ENCODE data around the gene SSX5.
"Not testable (repeated sequence)": the region's sequence is repeated elsewhere in the genome, so short reads cannot be mapped to it uniquely, and the experiment has no call there.

The SSX5 gene

GRCh38 chrX:48196745-48197201, at the start of gene SSX5:
Gene SSX5 (minus strand): TSS chrX:48196795. CDS start chrX:48195358, 1,437 bp downstream.
- no peak for DNase-seq

- not testable (repeated sequence) for DNase-seq
These were observed 27.6 kb upstream of the SSX5 start for GRCh38 chrX:48224196-48224595.

DNA sequence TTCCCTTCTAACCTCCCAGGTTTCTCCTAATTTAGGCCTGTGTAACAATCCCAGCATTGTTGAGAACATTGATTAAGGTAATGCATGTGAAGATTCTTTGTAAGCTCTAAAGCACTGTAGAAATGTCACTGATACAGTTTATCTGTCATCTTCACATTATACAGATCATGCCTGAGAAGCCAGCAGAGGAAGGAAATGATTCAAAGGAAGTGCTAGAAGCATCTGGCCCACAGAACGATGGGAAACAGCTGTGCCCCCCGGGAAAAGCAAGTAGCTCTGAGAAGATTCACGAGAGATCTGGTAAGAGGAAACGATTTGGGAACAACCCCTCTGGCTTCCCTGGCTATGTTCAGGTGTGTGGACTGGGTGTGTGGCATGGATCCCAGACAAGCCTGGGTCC, 17.7 kb upstream of the SSX5 start:
- DNase-seq = not testable (repeated sequence)

GRCh38 chrX:48190024-48190423, 6.6 kb downstream of the SSX5 start:
- not testable (repeated sequence) for DNase-seq

GRCh38 chrX:48181882-48182281, 14.7 kb downstream of the SSX5 start:
- not testable (repeated sequence) for DNase-seq

DNA sequence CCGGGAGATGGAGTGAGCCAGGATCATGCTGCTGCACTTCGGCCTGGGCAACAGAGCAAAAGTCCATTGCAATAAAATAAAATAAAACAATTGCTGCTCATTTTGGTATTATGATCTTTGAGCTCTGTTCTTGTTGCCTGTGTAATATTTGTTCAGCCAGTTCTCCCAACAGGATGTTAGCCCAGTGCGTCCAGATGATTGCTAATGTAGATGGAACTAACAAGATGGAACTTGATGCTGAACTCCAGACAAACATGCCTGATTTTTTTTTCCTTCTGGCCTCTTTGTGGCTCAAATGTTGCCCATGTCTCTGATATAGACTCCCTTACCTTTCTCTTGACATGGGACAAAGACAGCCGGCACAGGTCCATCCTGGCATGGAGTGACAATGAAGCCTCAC, 15.8 kb downstream of the SSX5 start:
- DNase-seq = no peak

DNA sequence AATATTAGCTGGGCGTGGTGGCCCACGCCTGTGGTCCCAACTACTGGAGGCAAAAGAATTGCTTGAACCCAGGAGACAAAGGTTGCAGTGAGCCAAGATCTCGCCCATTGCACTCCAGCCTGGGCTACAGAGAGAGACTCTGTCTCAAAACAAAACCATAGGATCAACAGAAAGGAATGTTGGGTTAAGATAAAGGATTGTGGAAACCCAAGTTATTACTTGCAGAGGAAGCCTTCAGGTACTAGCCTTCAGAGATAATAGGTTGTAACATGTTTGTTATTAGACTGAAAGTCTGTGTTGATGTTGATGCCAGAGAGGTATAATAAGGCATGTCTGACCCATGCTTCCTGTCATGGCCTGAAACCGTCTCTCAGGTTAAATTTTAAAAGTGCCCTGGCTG, 16.9 kb downstream of the SSX5 start:
- DNase-seq = no peak

- DNase-seq = not testable (repeated sequence)
These were observed 30.3 kb downstream of the SSX5 start for GRCh38 chrX:48166322-48166721.

- DNase-seq = no peak
These were observed 31.4 kb downstream of the SSX5 start for GRCh38 chrX:48165241-48165640.

GRCh38 chrX:48156014-48156413, 40.6 kb downstream of the SSX5 start:
- DNase-seq = no peak

- DNase-seq = no peak
These were observed 41.8 kb downstream of the SSX5 start for GRCh38 chrX:48154796-48155195.

DNA sequence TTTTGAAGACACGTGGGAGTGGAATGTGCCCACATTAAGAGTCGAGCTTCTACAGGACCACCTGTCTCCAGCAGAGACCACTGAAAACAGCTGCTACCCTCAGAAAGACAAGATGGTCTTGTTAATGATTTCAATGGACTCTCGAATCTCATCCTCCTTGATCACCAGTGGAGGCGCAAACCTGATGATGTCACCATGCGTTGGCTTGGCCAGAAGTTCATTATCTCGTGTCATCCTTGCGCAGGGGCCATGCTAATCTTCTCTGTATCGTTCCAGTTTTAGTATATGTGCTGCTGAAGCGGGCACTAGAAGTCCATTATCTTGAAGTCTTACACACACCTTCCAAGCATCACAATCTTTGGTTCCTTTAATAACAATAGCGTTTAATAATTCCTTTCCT, 42.8 kb downstream of the SSX5 start:
- no peak for DNase-seq

- not testable (repeated sequence) for DNase-seq
These were observed 53.9 kb downstream of the SSX5 start for GRCh38 chrX:48142697-48143096.

- DNase-seq = not testable (repeated sequence)
These were observed 54.6 kb downstream of the SSX5 start for GRCh38 chrX:48141810-48142508.

GRCh38 chrX:48139076-48139475, 57.5 kb downstream of the SSX5 start:
- not testable (repeated sequence) for DNase-seq

All from T1000 (cell line).